Activated CD8-positive, alpha-beta memory T cell treated with anti-CD3 and anti-CD28 coated beads, Interleukin-2, amount 10 ng/mL, durations not matched to agents 7 days and 5 days (primary cell): ENCODE results near the gene SP100. TPM values are rescaled to one million over a fixed set of nuclear protein-coding genes. Genes with fewer than 3 reads are reported as not detected.

ENCODE experiments used
- ATAC-seq: fragments of 150-1000 bp; cut with Tn5 transposase; one replicate; pipeline ENCODE4 v1.10.0; 2021; ENCODE audit warnings: moderate library complexity
- CTCF ChIA-PET: fragments of 350-600 bp; sonication (Branson Sonifier 250); formaldehyde crosslinking; loops from one replicate; lab custom pipeline; 2021; ENCODE audit warnings: antibody characterized with exemption; lab: Charles Lee
- DNase-seq: peaks from one replicate; pipeline ENCODE4 v3.0.0-alpha.2; 2020
- H3K27ac Mint-ChIP-seq: one replicate; pipeline ENCODE4 v1.8.0; 2021; ENCODE audit warnings: mild to moderate bottlenecking, mixed read lengths
- H3K27me3 Mint-ChIP-seq: one replicate; pipeline ENCODE4 v1.8.0; 2021; ENCODE audit warnings: mixed read lengths
- H3K36me3 Mint-ChIP-seq: one replicate; pipeline ENCODE4 v1.8.0; 2021; ENCODE audit warnings: mild to moderate bottlenecking, mixed read lengths
- H3K4me1 Mint-ChIP-seq: one replicate; pipeline ENCODE4 v1.8.0; 2021; ENCODE audit warnings: mixed read lengths
- H3K4me3 Mint-ChIP-seq: one replicate; pipeline ENCODE4 v1.8.0; 2021; ENCODE audit warnings: mild to moderate bottlenecking, moderate library complexity, mixed read lengths
- H3K9me3 Mint-ChIP-seq: one replicate; pipeline ENCODE4 v1.8.0; 2022; ENCODE audit warnings: low read depth, mixed read lengths
- total RNA-seq, 2 experiments: library from RNA; stranded (reverse); gene quantifications; one replicate each; pipeline ENCODE4 v1.2.3, GENCODE V29; 2021

The SP100 gene
- total RNA-seq, 2 experiments from 2014 or later, result 255 to 385 TPM

- ATAC-seq, result no peak
- H3K27me3 Mint-ChIP-seq, result no peaks in the 10 kb centered on the region
- DNase-seq, result no peak
- H3K9me3 Mint-ChIP-seq, result no peaks in the 10 kb centered on the region
- CTCF ChIA-PET, result interaction anchor here (1.0 to 1.2 kb wide), 2 partner anchors 88 to 344 kb away, joined by 3 read pairs; no protein-coding TSS in a partner anchor
- H3K36me3 Mint-ChIP-seq, result peaks cover 17% of the 10 kb centered on the region
- H3K4me3 Mint-ChIP-seq, result peak overlapping the region; percentile 97
- H3K27ac Mint-ChIP-seq, result peak overlapping the region; percentile 99
- peaks cover 59% of the 10 kb centered on the region for H3K4me1 Mint-ChIP-seq
Measured at GRCh38 chr2:230410861-230411569, 5.0 kb upstream of the SP100 start.

DNA sequence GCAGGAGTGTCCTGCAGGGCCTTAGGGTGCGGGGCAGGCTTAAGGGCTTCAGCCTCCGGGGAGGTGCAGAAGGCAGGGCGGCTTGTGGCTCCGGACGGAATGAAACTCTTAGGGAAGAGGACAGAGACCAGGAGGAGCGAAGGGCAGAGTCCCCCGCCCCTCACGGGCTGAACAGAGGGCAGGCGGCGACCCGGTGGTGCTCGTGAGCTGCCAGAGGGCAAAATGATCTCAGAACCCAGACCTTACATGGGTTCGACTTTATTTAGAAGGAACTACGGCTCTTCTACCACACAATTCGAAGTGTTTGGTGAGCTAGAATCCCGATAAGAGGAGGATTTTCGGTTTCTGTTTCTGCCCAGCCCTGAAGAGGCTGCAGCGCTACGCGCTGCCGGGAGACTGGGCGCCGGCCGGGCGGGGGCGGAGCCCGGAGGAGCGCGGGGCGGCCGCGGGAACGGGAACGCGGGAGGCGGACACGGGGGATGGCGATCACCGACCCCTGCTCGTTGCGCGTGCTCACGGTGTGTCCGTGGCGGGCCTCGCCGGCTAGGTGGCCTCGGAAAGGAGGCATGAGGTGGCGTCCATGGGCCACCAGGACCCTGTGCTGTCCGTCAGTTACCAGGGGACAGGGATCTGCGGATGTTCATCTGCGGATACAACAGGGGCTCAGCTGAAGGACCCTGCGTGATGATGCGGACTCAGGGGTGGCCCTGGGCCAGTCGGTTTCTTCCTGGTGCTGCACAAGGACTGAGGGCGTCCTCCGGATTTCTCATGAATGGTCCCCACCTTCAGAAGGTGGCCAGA, 4.2 kb upstream of the SP100 start:
- no peaks in the 10 kb centered on the region for H3K9me3 Mint-ChIP-seq
- H3K27ac Mint-ChIP-seq, result peak overlapping the region; percentile 99
- ATAC-seq, result peak; percentile 80

GRCh38 chr2:230412371-230412711, 3.7 kb upstream of the SP100 start:
- no peak for DNase-seq
- H3K27me3 Mint-ChIP-seq, result no peaks in the 10 kb centered on the region
- CTCF ChIA-PET, result interaction anchor here (1.0 kb wide), 1 partner anchor 89 kb away, joined by 3 read pairs; no protein-coding TSS in a partner anchor
- H3K36me3 Mint-ChIP-seq, result peaks cover 14% of the 10 kb centered on the region
- no peak for ATAC-seq
- no peaks in the 10 kb centered on the region for H3K9me3 Mint-ChIP-seq
- peak overlapping the region; percentile 97 for H3K4me3 Mint-ChIP-seq
- peaks cover 57% of the 10 kb centered on the region for H3K4me1 Mint-ChIP-seq
- peak overlapping the region; percentile 99 for H3K27ac Mint-ChIP-seq

More for the DNA sequence above, 4.2 kb upstream of the SP100 start:
- peak; percentile 75 for DNase-seq
- CTCF ChIA-PET, result interaction anchor here (1.0 to 1.2 kb wide), 2 partner anchors 89 to 344 kb away, joined by 3 read pairs; no protein-coding TSS in a partner anchor
- H3K4me1 Mint-ChIP-seq, result peaks cover 57% of the 10 kb centered on the region
- H3K27me3 Mint-ChIP-seq, result no peaks in the 10 kb centered on the region
- H3K4me3 Mint-ChIP-seq, result peak overlapping the region; percentile 97
- peaks cover 20% of the 10 kb centered on the region for H3K36me3 Mint-ChIP-seq

- ATAC-seq (no peak), DNase-seq (no peak)
- H3K36me3 Mint-ChIP-seq, result peaks cover 17% of the 10 kb centered on the region
- peak overlapping the region; percentile 97 for H3K4me3 Mint-ChIP-seq
- no peaks in the 10 kb centered on the region for H3K9me3 Mint-ChIP-seq
- peak overlapping the region; percentile 99 for H3K27ac Mint-ChIP-seq
- CTCF ChIA-PET, result no interaction called here
- peaks cover 53% of the 10 kb centered on the region for H3K4me1 Mint-ChIP-seq
- H3K27me3 Mint-ChIP-seq, result no peaks in the 10 kb centered on the region
Measured at GRCh38 chr2:230412846-230413245, 3.2 kb upstream of the SP100 start.

DNA sequence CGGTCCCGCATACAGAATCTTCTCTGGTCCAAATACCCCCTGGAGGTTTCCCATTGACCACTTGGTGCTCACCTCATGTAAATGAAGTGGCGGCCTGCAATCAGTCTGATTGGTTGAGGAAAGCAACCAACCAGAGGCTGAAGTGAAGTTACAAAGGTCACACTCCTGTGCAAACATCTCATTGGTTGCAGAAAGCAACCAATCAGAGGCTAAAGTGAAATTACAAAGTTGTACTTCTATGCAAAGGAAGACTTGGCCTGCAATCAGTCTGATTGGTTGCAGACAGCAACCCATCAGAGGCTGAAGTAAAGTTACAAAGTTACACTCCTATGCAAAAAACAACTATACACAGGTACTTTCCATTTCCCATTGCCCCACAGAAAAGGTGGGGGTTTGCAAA, 2.5 kb upstream of the SP100 start:
- Mint-ChIP-seq H3K36me3 (peaks cover 23% of the 10 kb centered on the region), H3K4me1 (peaks cover 49% of the 10 kb centered on the region), H3K4me3 (peak overlapping the region; percentile 27), H3K9me3 (no peaks in the 10 kb centered on the region), H3K27ac (peak overlapping the region; percentile 99), H3K27me3 (no peaks in the 10 kb centered on the region)
- DNase-seq (peak; percentile 60), ATAC-seq (no peak)
- CTCF ChIA-PET, result no interaction called here

GRCh38 chr2:230414302-230414701, 1.7 kb upstream of the SP100 start:
- ATAC-seq (no peak), DNase-seq (no peak)
- H3K9me3 Mint-ChIP-seq, result no peaks in the 10 kb centered on the region
- CTCF ChIA-PET, result no interaction called here
- peaks cover 30% of the 10 kb centered on the region for H3K36me3 Mint-ChIP-seq
- H3K4me3 Mint-ChIP-seq, result peak overlapping the region; percentile 80
- peak overlapping the region; percentile 99 for H3K27ac Mint-ChIP-seq
- no peaks in the 10 kb centered on the region for H3K27me3 Mint-ChIP-seq
- peaks cover 55% of the 10 kb centered on the region for H3K4me1 Mint-ChIP-seq

- peaks cover 70% of the 10 kb centered on the region for H3K4me1 Mint-ChIP-seq
- peak overlapping the region; percentile 80 for H3K4me3 Mint-ChIP-seq
- ATAC-seq, result no peak
- no peaks in the 10 kb centered on the region for H3K9me3 Mint-ChIP-seq
- peak overlapping the region; percentile 80 for H3K27ac Mint-ChIP-seq
- no peaks in the 10 kb centered on the region for H3K27me3 Mint-ChIP-seq
- CTCF ChIA-PET, result interaction anchor here (1.0 to 1.6 kb wide), 7 partner anchors 10 to 381 kb away, joined by 3 to 4 read pairs (median 3); partner anchors contain the start of gene SP140L
- H3K36me3 Mint-ChIP-seq, result peaks cover 54% of the 10 kb centered on the region
- no peak for DNase-seq
Measured at GRCh38 chr2:230417436-230417835, 1.4 kb downstream of the SP100 start.

DNA sequence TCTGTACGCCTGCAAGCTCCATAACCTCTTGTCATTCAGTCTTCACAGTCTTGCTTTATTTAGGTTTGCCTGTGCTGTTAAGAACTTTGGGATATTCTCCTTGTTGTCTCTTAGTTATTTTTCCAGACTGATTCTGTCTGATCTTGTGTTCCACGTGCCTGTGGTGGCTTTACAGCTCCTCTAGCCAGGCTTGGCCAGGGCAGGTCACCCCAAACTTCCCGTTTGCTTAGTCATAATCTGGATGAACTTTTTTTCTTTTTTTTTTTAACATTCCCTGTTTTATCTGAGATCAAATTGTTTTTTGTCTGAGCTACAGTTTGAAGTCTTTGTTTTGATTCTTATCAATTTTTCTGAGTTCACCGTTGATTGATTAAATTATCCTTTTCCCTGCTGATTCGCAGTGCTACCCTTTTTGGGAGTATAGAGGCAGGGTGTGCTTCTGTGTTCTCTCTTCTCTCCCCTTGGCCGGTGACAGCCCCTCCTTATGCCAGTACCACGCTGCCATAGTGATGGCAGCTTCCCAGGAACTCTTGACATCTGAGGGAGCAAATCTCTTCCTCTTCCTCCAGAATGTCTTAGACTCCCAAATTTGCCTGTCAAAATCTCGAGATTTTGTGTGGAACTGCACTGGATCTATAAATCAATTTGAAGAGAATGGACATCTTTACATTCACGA, 2.5 kb downstream of the SP100 start:
- H3K27ac Mint-ChIP-seq, result peak overlapping the region; percentile 73
- DNase-seq, result no peak
- CTCF ChIA-PET, result interaction anchor here (1.0 to 1.6 kb wide), 6 partner anchors 11 to 206 kb away, joined by 3 to 4 read pairs (median 3); partner anchors contain the start of gene SP140
- H3K27me3 Mint-ChIP-seq, result no peaks in the 10 kb centered on the region
- peak overlapping the region; percentile 80 for H3K4me3 Mint-ChIP-seq
- peaks cover 61% of the 10 kb centered on the region for H3K36me3 Mint-ChIP-seq
- peaks cover 69% of the 10 kb centered on the region for H3K4me1 Mint-ChIP-seq
- H3K9me3 Mint-ChIP-seq, result no peaks in the 10 kb centered on the region
- no peak for ATAC-seq

DNA sequence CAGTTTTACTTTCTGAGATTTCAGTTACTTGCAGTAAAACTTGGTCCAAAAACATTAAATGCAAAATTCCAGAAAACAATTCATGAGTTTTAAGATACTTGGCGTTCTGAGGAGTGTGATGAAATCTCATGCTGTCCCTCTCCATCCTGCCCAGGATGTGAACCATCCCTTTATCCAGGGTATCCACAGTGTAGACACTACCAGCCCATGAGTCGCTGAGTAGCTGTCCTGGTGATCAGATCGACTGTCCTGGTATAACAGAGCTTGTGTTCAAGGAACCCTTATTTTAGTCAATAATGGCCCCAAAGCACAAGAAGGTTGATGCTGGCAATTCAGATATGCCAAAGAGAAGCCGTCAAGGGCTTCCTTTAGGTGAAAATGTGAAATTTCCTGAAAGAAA, 3.2 kb downstream of the SP100 start:
- DNase-seq (no peak), ATAC-seq (no peak)
- Mint-ChIP-seq H3K9me3 (no peaks in the 10 kb centered on the region), H3K27me3 (no peaks in the 10 kb centered on the region), H3K4me3 (peak overlapping the region; percentile 80), H3K27ac (peak overlapping the region; percentile 2), H3K36me3 (peaks cover 68% of the 10 kb centered on the region), H3K4me1 (peaks cover 69% of the 10 kb centered on the region)
- CTCF ChIA-PET, result interaction anchor here (1.3 kb wide), 1 partner anchor 191 kb away, joined by 3 read pairs; no protein-coding TSS in a partner anchor

DNA sequence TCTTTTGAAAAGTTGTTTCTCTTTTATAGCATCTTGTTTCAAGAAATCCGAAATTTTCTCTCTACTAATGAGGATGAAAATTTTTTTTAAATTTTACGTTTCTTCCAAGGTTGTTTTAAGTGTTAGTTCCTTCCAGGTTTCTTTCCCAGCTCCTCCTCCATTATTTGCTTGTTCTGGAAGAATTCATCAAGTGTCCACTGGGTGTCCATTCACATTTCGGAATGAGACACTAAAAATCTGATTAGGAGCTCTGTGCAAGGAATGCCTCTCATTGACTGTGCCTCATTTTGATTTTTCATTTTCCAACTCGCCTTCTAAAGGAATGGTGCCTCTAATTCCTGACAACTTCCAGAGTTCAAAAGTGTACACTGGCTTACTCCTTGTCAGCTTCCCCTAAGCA, 6.1 kb downstream of the SP100 start:
- DNase-seq (no peak), ATAC-seq (no peak)
- CTCF ChIA-PET, result interaction anchor here (1.0 kb wide), 1 partner anchor 72 kb away, joined by 3 read pairs; no protein-coding TSS in a partner anchor
- peaks cover 83% of the 10 kb centered on the region for H3K36me3 Mint-ChIP-seq
- peaks cover 80% of the 10 kb centered on the region for H3K4me1 Mint-ChIP-seq
- peak overlapping the region; percentile 0 for H3K4me3 Mint-ChIP-seq
- no peak overlapping the region for H3K27ac Mint-ChIP-seq
- no peaks in the 10 kb centered on the region for H3K27me3 Mint-ChIP-seq
- H3K9me3 Mint-ChIP-seq, result no peaks in the 10 kb centered on the region

GRCh38 chr2:230423851-230424458, 8.0 kb downstream of the SP100 start:
- Mint-ChIP-seq H3K4me1 (peaks cover 83% of the 10 kb centered on the region), H3K9me3 (peaks cover 2% of the 10 kb centered on the region), H3K27me3 (no peaks in the 10 kb centered on the region), H3K36me3 (peaks cover 82% of the 10 kb centered on the region), H3K27ac (no peak overlapping the region), H3K4me3 (peak overlapping the region; percentile 4)
- ATAC-seq, result peak; percentile 24
- no peak for DNase-seq
- CTCF ChIA-PET, result no interaction called here

DNA sequence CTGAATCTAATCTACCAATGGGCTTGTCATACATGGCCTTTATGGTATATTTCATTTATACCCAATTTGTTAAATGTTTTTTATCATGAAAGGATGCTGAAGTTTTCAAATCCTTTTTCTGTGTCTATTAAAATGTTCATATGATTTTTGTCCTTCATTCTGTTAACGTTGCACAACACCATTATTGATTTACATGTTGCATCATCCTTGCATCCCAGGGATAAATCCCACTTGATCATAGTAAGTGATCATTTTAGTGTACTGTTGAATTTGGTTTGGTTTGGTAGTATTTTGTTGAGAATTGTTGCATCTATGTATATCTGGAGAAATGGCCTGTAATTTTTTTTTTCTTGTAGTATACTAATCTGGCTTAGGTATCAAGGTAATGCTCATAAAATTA, 9.4 kb downstream of the SP100 start:
- Mint-ChIP-seq H3K4me1 (peaks cover 82% of the 10 kb centered on the region), H3K4me3 (no peak overlapping the region), H3K27ac (no peak overlapping the region), H3K27me3 (no peaks in the 10 kb centered on the region), H3K9me3 (peaks cover 8% of the 10 kb centered on the region), H3K36me3 (peaks cover 81% of the 10 kb centered on the region)
- CTCF ChIA-PET, result no interaction called here
- ATAC-seq, result no peak
- DNase-seq, result no peak

- peaks cover 67% of the 10 kb centered on the region for H3K4me1 Mint-ChIP-seq
- H3K9me3 Mint-ChIP-seq, result peaks cover 8% of the 10 kb centered on the region
- ATAC-seq, result no peak
- no peak overlapping the region for H3K4me3 Mint-ChIP-seq
- CTCF ChIA-PET, result no interaction called here
- no peak overlapping the region for H3K27ac Mint-ChIP-seq
- DNase-seq, result no peak
- no peaks in the 10 kb centered on the region for H3K27me3 Mint-ChIP-seq
- peaks cover 78% of the 10 kb centered on the region for H3K36me3 Mint-ChIP-seq
Measured at GRCh38 chr2:230429513-230429912, 13.5 kb downstream of the SP100 start.
